Esophagus squamous epithelium (tissue), 4 donors: ENCODE data around the gene PAPPA.

ENCODE experiments used
- CTCF ChIP-seq, 6 experiments: fragments of 450-650 bp in 4 of 6; fragments of 200-600 bp in 2 of 6; sonication (generic) in 2 of 6; IDR thresholded peaks; one replicate each; pipeline ENCODE4 v1.5.1; 2016 to 2019; ENCODE audit warnings: antibody characterized with exemption in 6 of 6, mild to moderate bottlenecking in 4 of 6, moderate library complexity in 4 of 6
- POLR2A ChIP-seq, 4 donors: fragments of 450-650 bp; IDR thresholded peaks; one replicate each; pipeline ENCODE4 v1.6.1; 2017; ENCODE audit warnings: antibody characterized with exemption in 4 of 4, mild to moderate bottlenecking in 4 of 4, moderate library complexity in 3 of 4

- TF ChIP-seq CTCF (IDR thresholded peaks at IDR 0.05) (no peak), POLR2A (IDR thresholded peaks at IDR 0.05) (no peak)
These were observed 251.7 kb downstream of the PAPPA start for GRCh38 chr9:116405321-116405720.
